Tibial artery (tissue), 4 donors: ENCODE data around the gene MAML2.

Source experiments
- DNase-seq, 2 donors: peaks; one replicate each; pipeline ENCODE4 v3.0.0-alpha.2; 2019
- H3K27ac ChIP-seq, 2 donors: fragments of 200-600 bp; sonication (generic) in 1 of 2; 1 replicate in 1 of 2; 2 replicates in 1 of 2; pipeline ENCODE4 v1.5.1; 2018 to 2019; ENCODE audit warnings: mild to moderate bottlenecking in 1 of 2
- H3K27me3 ChIP-seq, 2 donors: fragments of 200-600 bp; sonication (generic) in 1 of 2; one replicate each; pipeline versions ENCODE4 v1.5.1 to v1.6.0; 2016 to 2019
- H3K36me3 ChIP-seq, 3 donors: fragments of 200-600 bp; sonication (generic) in 2 of 3; one replicate each; pipeline ENCODE4 v1.5.1; 2016 to 2019; ENCODE audit warnings: mild to moderate bottlenecking in 2 of 3
- H3K4me1 ChIP-seq, 4 donors: fragments of 200-600 bp; sonication (generic) in 2 of 4; 1 replicate in 3 of 4; 2 replicates in 1 of 4; pipeline ENCODE4 v1.5.1; 2016 to 2019
- H3K4me3 ChIP-seq, 2 donors: fragments of 200-600 bp; sonication (generic) in 1 of 2; 1 replicate in 1 of 2; 2 replicates in 1 of 2; pipeline ENCODE4 v1.5.1; 2018 to 2019; ENCODE audit warnings: mild to moderate bottlenecking in 2 of 2
- H3K9me3 ChIP-seq, 3 donors: fragments of 200-600 bp; sonication (generic) in 1 of 3; one replicate each; pipeline ENCODE4 v1.5.1; 2016 to 2019
- CTCF ChIP-seq, 2 experiments: fragments of 200-600 bp in 1 of 2; fragments of 450-650 bp in 1 of 2; IDR thresholded peaks; one replicate each; pipeline ENCODE4 v1.5.1; 2017 to 2019; ENCODE audit warnings: antibody characterized with exemption in 2 of 2, mild to moderate bottlenecking in 1 of 2, moderate library complexity in 1 of 2
- intact Hi-C: fragments of 100-400 bp; cut with DNase I; formaldehyde crosslinking; loops from one replicate; pipeline ENCODE4 v1.15.0; 2023; ENCODE audit warnings: low total_unique reads

MAML2 gene

GRCh38 chr11:96161307-96162089 is 181.5 kb downstream of the MAML2 start:
- H3K36me3 ChIP-seq = no peaks in the 10 kb centered on the region
- H3K9me3 ChIP-seq = no peaks in the 10 kb centered on the region
- intact Hi-C loops = loop anchor here (10.0 kb wide), 1 partner anchor 103 kb away; no protein-coding TSS in a partner anchor
- peaks cover 0 to 74% (median 50%) of the 10 kb centered on the region in 4 donors for H3K4me1 ChIP-seq
- no peak for DNase-seq
- H3K27ac ChIP-seq = peak overlapping the region; percentile 51 to 59
- no peak overlapping the region for H3K4me3 ChIP-seq
- H3K27me3 ChIP-seq = no peaks in the 10 kb centered on the region
- TF ChIP-seq CTCF (IDR thresholded peaks at IDR 0.05) = no peak

GRCh38 chr11:96160732-96161306 is 182.2 kb downstream of the MAML2 start:
- Histone ChIP-seq H3K4me3 (no peak overlapping the region), H3K27me3 (no peaks in the 10 kb centered on the region), H3K9me3 (no peaks in the 10 kb centered on the region), H3K36me3 (no peaks in the 10 kb centered on the region), H3K4me1 (peaks cover 0 to 74% (median 53%) of the 10 kb centered on the region in 4 donors), H3K27ac (peak overlapping the region; percentile 51 to 59)
- no peak for DNase-seq
- TF ChIP-seq CTCF (IDR thresholded peaks at IDR 0.05) = no peak
- intact Hi-C loops = loop anchor here (10.0 kb wide), 1 partner anchor 104 kb away; no protein-coding TSS in a partner anchor

GRCh38 chr11:96159968-96160367 is 183.0 kb downstream of the MAML2 start:
- TF ChIP-seq CTCF (IDR thresholded peaks at IDR 0.05) = no peak
- no peak overlapping the region for H3K4me3 ChIP-seq
- H3K36me3 ChIP-seq = no peaks in the 10 kb centered on the region
- H3K27me3 ChIP-seq = no peaks in the 10 kb centered on the region
- H3K27ac ChIP-seq = peak overlapping the region; percentile 35 to 59
- H3K9me3 ChIP-seq = no peaks in the 10 kb centered on the region
- no peak for DNase-seq
- H3K4me1 ChIP-seq = peaks cover 0 to 78% (median 60%) of the 10 kb centered on the region in 4 donors
- intact Hi-C loops = loop anchor here (10.0 kb wide), 1 partner anchor 105 kb away; no protein-coding TSS in a partner anchor

- no peak for DNase-seq
- no peak overlapping the region for H3K4me3 ChIP-seq
- peaks cover 0 to 83% (median 64%) of the 10 kb centered on the region in 4 donors for H3K4me1 ChIP-seq
- H3K36me3 ChIP-seq = no peaks in the 10 kb centered on the region
- TF ChIP-seq CTCF (IDR thresholded peaks at IDR 0.05) = no peak
- no peaks in the 10 kb centered on the region for H3K9me3 ChIP-seq
- peak overlapping the region; percentile 65 to 73 for H3K27ac ChIP-seq
- H3K27me3 ChIP-seq = no peaks in the 10 kb centered on the region
- intact Hi-C loops = no loop called here
These were observed 184.9 kb downstream of the MAML2 start for GRCh38 chr11:96158126-96158525.

- Histone ChIP-seq H3K4me3 (no peak overlapping the region), H3K4me1 (peaks cover 0 to 77% (median 61%) of the 10 kb centered on the region in 4 donors), H3K36me3 (no peaks in the 10 kb centered on the region), H3K27ac (peak overlapping the region; percentile 65 to 73), H3K27me3 (no peaks in the 10 kb centered on the region), H3K9me3 (no peaks in the 10 kb centered on the region)
- TF ChIP-seq CTCF (IDR thresholded peaks at IDR 0.05) = no peak
- intact Hi-C loops = no loop called here
- no peak for DNase-seq
These were observed 185.5 kb downstream of the MAML2 start for GRCh38 chr11:96157517-96157873.
